Iris pigment epithelial cell (primary cell): ENCODE measurements around the gene RMND1.

Source experiments
- DNase-seq: peaks from one replicate; pipeline ENCODE4 v3.0.0-alpha.2; 2011; ENCODE audit warnings: low read depth

The RMND1 gene

DNA sequence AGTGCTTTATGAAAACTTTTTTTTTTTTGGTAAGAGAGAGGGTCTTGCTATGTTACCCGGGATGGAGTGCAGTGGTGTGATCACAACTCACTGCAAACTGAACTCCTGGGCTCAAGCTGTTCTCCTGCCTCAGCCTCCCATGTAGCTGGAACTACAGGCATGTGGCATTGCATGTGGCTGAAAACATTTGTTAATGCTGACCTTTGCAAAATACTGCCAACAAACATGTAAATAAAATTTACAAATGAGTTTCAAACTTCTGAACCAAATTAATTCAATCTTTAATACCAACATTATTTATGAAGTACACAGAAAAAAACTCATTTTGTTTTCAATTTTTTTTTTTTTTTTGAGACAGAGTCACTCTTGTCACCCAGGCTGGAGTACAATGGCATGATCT, 34.4 kb downstream of the RMND1 start:
- DNase-seq: no peak

DNA sequence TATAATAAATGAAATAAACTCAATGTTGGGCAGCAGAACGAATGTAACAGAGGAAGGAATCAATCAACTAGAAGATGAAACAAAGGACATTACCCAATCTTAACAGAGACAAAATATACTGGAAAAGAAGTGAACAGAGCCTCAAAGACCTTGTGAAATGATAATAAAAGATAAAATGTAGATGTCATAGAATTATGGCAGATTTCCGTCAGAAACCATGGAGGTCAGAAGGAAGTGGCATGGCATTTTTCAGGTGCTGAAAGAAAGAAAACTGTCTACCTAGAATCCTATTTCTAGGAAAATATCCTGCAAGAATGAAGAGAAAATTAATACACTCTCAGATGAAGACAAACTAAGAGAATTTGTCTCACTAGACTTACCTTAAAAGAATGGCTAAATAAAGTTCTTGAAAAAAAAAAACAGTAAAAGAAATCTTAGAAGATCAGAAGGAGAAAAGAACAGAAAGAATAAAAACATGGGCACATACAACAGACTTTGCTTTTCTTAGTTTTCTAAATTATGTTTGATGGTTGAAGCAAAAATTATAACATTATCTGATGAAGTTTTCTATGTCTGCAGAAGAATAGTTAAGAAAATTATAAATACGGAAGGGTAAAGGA, 37.2 kb downstream of the RMND1 start:
- DNase-seq: no peak

DNA sequence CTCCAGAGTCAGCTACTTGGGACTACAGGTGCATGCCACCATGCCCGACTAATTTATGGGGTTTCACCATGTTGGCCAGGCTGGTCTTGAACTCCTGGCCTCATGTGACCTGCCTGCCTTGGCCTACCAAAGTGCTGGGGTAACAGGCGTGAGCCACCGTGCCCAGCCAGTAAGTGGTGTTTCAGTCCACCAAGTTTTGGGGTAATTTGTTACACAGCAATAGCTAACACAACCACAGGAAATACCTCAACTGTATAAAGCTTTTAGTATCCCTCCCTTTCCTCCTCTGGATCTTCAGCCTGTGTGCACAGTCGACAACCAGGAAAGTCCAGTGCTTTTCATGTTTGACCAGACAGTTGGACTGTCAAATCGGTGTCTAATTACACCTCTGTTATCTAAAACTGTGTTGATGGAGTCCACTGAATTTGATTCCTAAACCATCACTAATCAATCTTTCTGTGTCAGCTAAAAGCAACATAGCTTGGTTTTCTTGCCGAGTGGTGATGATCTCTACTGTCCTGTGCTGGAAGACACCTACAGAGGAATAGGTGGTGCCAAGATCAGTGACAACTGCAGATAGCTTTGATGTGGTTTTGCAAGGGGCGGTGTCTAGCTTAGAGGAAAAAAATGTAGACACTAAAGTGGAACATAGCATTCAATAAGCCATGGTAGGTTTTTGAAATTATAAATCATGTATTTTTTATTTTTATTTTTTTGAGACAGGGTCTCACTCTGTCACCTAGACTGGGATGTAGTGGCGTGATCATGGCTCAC, 38.4 kb downstream of the RMND1 start:
- DNase-seq: no peak

DNA sequence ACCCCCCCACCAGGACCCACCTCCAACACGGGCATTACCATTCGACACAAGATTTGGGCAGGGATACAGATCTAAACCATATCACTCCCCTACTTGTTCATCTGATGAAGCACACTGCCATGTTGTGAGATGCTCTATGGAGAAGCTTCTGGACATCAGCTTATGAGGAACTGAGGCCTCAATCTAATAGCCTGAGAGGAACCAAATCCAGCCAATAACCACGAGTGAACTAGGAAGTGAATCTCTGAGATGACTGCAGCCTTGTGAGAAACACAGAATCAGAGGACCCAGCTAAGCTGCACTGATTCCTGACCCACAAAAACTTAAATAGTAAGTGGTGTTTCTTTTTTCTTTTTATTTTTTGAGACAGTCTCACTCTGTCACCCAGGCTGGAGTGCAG, 39.0 kb downstream of the RMND1 start:
- no peak for DNase-seq

DNA sequence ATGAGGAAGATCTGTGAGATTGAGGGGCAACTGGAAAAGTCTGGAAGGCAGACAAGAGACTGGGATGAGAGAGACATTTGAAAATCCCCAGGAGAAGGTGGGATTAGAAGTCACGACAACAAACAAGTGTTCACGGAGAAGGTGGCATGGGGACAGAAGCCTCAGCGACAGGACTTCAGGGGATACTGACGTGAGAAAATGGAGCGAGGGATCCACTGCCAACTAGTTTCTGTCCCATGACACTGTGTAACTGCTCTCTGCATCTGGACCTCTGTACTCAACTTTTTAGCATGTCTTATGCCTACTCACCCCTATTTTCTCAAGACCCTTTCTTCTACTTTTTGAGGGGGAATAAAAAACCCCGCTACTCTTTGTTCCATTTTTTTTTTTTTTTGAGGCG, 42.2 kb downstream of the RMND1 start:
- no peak for DNase-seq

DNA sequence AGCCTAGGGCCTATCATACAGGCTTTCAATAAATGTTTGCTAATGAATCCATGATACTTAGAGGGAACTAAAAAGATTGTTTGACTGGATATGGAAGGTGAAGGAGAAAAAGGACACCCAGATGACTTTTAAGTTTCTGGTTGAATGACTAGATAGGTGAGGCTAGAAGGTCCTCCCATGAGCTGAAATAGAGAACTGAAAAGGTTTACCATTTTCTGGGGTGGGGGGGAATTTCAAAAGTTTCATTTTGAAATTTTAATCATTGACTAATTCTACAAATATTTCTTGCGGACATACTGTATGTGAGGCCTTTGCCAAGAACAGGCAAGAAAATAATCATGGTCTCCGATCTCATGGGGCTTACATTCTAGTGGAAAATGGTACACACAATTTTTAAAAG, 42.7 kb downstream of the RMND1 start:
- peak; percentile 22 for DNase-seq

DNA sequence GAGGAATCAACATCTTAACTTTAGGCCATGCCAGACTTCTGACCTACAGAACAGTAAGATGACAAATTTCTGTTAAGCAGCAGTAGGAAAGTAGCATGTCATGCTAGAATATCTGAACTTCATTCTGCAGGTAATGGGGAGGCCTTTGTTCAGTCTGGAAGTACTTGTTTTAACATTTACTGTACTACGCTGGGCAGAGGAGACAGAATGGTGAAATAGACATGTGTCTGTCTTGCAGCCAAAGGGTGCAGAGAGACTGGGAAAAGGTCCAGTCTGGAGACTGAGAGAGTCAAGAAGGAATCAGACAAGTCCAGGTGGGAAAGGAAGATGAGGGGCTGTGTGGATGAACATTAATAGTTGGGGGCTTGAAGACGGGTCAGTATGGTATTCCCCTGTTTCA, 43.1 kb downstream of the RMND1 start:
- DNase-seq: no peak

DNA sequence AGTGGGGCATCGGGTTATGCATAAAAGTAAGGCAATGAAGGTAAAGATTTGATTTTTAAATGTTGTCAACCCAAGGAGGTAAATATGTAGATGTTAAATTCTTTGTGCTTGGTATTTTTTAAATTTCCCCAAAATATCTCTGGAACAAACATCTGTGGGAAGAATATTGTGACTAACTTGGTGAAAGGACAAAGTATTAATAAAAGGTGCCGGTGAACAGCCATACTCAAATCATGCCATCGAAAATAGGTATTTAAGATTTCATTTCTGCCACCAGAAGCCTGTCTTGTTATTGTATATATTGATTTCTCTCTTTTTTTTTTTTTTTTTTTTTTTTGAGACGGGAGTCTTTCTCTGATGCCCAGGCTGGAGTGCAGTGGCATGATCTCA, 48.0 kb downstream of the RMND1 start:
- no peak for DNase-seq

DNA sequence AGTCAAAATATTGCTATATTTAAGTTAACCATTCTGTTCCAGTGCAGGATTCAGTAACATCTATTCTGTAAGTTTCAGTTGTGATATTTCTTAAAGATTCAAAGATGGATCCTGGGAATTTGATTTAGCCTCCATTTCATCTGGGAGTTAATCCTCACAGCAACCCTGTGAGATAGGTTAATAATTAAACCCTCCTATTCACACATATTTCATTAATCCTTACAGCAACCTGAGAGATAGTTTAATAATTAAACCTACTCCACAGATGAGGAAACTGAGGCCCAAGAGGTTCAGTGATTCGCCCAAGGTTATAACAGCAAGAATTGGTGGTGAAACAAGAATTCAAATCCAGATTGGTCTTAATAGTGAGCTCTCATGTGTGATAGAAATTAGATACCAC, 49.7 kb downstream of the RMND1 start:
- DNase-seq: no peak

DNA sequence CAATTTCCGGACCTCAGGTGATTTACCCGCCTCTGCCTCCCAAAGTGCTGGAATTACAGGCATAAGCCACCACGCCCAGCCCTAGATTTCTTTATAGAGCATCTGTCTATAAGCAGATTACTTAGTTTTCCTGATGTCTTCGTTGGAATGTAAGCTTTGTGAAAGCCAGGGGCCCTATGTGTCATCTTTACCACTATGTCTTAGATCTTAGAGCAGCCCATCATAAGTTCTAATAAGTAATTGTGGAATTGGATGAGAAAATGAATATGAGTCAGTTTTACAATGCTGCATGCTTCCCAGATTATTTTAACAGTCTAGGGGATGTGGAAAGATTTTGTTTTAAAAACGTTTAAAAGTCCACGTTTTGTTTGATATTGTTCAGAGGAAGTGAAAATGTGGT, 51.5 kb downstream of the RMND1 start:
- DNase-seq: peak; percentile 82

DNA sequence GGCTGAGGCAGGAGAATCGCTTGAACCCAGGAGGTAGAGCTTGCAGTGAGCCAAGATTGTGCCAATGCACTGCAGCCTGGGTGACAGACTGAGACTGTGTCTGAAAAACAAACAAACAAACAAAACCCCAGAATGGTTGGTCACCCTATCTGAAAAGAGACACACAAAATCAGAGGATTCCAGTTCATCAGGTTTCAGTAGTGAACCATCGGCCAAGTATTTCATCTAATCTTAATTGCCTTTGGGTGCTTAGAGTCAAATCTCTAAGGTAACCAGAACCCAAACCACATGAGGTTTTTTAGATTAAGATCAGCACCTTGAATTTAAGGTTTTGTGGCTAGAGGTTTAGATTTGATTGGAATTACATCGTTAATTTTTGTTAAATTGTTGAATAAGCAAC, 52.2 kb downstream of the RMND1 start:
- DNase-seq: no peak

DNA sequence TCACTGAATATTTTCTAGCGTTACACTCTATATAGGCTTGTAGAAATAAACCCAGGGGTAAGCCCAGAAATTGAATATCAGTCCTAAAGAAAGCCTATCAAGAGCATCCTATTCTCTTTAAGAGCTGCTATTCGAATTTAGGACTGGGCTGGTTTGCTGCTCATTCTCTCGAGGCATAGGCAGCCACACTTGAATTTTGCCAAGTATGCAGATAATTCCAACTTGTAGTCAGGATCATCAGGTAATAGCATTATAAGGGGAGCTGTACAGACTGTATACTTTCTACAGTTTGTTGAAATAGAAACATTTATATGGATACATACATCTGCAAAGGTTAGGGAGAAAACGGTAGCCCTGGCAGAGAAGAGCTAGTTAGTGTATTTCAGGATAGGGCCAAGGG, 58.5 kb downstream of the RMND1 start:
- no peak for DNase-seq

DNA sequence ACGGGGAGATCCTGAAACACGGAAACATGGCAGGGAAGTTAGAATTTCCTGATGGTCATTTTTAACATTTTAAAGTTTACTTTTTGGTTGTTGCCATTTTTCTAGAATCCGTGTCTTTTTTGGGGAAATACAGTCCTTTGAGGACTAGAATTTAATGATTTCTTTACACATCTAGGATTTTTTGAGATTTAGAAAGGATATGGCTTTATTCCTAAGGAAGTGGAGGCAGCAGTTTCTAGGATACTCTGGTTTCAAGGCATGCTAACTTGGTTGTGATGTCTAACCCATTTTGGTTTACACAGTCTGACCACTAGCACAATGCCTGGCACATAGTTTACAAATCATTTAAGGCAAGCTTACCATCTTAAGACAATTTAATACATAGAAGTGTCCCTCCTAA, 59.5 kb downstream of the RMND1 start:
- no peak for DNase-seq

DNA sequence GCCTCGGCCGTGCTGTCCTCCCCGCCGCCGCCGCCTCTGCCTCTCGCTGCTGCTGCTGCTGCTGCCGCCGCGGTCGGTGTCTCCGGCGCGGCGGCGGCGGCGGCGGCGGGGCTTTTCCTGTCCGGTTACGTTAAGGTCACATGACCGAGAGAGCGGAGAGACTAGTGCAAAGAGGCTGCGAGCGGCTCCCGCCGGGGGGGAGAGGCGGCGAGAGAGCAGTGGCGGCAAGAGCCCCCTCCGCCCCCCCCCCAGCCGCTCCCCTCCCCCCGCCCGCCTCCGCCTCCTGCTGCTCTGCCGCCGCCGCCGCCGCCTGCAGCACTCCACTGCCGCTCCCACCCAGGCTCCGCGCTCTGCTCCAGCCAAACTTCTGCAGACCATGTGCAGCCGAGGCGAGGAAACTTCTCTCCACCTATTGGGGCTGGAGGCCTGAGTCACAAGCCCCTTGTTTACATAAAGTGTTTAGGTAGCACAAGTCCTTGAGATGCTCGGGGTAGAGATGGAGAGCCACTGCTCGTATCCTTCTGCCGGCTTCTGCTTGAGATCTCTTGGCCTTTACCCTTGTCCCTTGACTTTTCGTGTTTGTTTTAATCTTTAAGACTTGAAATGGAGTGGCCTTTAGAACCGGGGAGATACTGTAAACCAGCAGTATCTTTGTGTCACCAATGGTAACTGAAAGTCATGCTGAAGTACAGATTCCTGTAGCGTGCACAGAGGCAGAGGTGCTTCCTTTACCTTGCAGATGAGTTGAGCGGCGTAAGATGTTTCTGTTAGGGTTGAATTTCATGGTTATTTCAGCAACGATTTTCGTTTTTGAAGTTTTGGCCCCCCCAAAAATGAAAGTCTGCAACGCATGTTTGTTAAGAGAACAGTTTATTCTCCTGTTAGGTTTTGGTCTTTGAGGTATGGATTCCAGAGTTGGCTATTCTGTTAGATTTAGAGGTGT, 60.2 kb downstream of the RMND1 start, which contains the start of gene ZBTB2:
Gene ZBTB2, minus strand, starts transcription at position 89 of the 943 bp plus-strand sequence. CDS start 17,922 bp downstream, outside the sequence.
- peak; percentile 92 for DNase-seq

DNA sequence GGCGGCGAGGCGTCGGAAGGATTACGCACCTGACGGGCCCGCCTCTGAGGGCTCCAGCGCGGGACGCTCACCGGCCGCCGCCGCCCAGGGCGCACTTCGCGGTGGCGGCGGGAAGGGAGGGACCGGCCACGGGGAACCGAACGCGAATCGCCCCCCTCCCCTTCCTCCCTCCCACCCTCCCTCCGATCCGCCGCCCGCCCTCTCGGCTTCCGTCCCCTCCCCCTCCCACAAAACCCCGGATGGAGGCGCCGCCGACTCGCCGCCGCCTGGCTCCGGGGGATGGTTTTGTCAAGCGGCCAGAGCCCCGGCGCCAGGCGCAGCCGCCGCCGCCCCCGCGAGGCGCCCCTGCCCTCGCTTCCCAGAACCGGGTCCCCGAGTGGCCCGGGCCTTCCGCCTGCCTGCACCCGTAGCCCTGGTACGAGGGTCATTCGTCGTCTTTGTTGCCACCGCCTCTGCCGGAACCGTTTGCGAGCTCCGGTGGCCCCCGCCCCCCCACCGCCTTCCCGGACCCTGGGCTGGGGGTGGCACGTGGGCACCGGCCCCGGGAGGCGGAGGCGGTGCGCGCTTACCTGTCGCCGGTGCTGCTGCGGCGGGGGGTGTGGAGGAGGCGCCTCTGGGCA, 61.0 kb downstream of the RMND1 start:
- peak; percentile 55 for DNase-seq

DNA sequence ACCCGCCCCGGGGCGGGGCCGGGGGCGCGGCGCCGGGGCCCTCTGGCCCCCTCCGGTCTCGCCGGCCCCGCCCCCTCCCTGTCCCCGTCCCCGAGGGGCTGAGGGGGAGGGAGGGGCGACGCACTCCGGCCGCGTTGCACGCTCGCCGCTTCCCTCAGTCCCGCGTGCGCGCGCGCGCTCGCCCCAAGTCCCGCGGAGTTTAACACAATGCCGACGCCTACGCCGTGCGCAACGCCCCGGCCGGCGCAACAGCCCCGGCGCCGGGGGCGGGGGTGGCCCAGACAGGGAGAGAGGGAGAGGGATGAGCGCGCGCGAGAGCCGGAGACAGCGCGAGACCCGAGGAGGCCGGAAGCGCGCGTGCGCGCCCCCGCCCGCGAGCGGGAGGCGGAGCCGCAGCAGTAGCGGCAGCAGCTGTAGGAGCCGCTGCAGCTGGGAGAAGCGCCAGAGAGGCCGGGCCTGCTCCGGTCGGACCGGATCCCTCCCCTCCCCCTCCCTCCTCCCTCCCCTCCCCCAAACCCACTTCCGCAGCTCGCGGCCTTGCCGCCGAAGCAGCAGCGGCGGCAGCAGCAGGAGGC, 61.6 kb downstream of the RMND1 start:
- peak; percentile 99 for DNase-seq

DNA sequence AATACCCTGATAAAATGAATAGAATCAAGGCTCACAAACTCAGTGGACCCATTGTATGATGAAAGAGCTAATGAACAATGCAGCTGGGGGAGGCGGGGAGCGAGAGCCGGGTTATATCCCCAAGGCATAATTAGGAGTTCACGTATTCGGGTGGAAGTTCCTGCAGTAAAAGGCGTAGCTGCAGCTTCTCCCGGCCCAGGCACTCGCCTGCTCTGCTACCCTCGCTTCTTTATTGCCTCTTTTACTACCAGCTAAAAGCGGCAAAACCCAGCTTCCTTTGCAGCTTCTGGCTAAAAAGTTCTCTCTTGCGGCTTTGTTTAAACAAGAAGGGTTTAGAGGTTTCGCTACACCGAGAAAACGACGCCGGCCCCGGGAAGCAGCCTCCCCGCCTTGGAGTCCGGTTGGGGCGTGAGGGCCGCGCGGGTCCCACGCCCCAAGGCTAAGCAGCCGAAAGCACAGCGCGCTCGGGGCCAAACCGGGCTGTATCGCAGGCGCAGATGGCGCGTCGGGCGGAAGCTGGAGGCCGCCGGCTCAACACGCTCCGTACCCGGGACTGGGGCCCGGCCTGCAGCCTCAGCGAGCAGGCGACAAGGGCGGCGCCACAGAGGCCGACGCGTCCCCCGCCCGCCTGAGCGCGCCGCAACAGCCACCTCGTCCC, 62.2 kb downstream of the RMND1 start:
- DNase-seq: peak; percentile 69

DNA sequence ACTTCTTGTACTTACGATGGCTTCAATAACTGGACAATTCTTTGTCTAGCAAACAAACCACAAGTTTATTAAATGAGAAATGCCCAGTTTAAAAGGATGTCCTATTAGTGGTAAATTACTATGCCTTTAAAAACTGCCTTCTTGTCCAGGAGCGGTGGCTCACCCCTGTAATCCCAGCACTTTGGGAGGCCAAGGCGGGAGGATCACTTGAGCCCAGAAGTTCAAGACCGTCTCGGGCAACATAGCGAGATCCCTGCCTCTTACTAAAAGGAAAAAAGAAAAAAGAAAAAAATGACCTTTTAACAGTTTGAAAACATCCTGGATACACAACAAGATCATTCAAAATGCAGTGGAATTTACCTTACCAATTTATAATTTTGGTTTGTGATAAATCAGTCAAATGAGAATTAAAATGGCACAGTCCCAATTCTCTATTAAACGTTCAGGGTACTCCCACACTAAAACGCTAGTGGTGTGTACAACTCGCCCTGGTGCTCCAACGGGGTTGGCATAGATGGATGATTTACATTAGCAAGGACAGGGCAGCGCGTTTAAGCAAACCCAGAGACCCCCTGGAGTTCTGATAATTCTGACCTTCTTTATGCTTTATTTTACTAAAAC, 62.8 kb downstream of the RMND1 start:
- no peak for DNase-seq

DNA sequence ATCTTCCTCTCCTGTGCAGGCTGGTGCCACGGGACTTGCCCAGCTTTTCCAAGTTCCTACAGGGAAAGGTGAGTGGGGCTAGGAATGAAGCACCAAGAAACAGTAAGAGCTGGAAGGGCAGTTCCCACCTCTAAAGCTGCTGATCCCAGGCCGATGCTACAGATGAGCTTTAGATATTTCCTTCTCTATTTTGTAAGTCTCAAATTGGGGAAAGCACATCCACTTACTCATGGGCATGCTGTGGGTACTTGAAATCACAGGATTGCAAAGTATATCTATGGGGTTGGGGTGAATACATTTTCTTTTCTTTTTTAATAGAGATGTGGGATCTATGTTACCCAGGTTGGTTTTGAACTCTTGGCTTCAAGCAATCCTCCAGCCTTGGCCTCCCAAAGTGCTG, 63.7 kb downstream of the RMND1 start:
- DNase-seq: no peak

DNA sequence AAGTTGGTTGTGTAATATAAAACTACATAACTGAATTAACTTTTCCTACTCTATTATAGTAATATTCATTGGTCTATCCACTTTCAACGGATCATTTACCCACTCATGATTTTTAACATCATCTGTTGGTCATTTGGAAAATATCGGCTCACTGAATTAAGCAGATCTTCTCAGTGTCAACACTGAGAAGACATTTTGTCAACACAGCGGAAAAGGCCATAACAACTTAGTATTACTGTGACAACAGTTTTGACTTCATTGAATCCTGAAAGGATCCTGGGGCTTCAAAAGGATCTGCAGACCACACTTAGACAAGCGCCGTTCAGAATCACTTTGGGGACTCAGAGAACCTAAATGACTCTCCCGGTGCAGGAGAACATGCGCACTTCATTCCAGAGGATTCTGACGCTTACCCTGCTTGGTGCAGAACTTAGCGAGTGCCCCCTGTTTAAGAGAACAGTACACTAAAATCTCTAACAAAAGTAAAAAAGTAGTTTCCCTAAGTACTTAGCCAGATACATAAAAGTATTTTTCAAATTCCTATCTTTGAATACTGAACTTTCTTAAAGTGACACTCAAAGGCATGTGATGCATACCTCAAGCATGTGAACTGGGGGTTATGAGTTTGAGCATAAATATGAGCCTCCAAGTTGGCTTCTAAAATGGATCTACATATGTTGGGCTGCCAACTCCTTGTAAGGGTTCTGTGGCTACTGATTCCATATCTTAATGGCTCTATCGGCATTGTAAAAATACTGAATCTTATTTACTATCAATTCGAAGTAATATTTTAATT, 64.6 kb downstream of the RMND1 start:
- peak; percentile 84 for DNase-seq
